HG03108 (cell line): ENCODE results near the gene PSORS1C1.

ENCODE experiments used
- ATAC-seq: cut with Tn5 transposase; IDR thresholded peaks from one replicate; pipeline ENCODE4 v1.9.1; 2021; ENCODE audit warnings: moderate library complexity; ENCODE audit not compliant: unreplicated experiment

Gene PSORS1C1

GRCh38 chr6:31094389-31094881, 20.2 kb upstream of the PSORS1C1 start:
- no peak for ATAC-seq

- ATAC-seq, result no peak
Measured at GRCh38 chr6:31096215-31096614, 18.4 kb upstream of the PSORS1C1 start.

GRCh38 chr6:31096656-31097055, 17.9 kb upstream of the PSORS1C1 start:
- ATAC-seq, result no peak

- no peak for ATAC-seq
Measured at GRCh38 chr6:31098449-31098938, 16.1 kb upstream of the PSORS1C1 start.

- ATAC-seq, result no peak
Measured at GRCh38 chr6:31103136-31103535, 11.5 kb upstream of the PSORS1C1 start.

GRCh38 chr6:31107052-31107451, 7.5 kb upstream of the PSORS1C1 start:
- no peak for ATAC-seq

GRCh38 chr6:31110825-31111582, 3.6 kb upstream of the PSORS1C1 start:
- ATAC-seq, result no peak

GRCh38 chr6:31111712-31112111, 2.9 kb upstream of the PSORS1C1 start:
- no peak for ATAC-seq

GRCh38 chr6:31112478-31112877, 2.1 kb upstream of the PSORS1C1 start, which contains the start of gene C6orf15:
TSS of gene C6orf15 (minus strand) at chr6:31112575. CDS start at chr6:31112555, 20 bp downstream.
- ATAC-seq, result no peak

GRCh38 chr6:31113861-31114540, 599 bp upstream of the PSORS1C1 start:
- no peak for ATAC-seq

- no peak for ATAC-seq
Measured at GRCh38 chr6:31114970-31115849, 610 bp downstream of the PSORS1C1 start.

GRCh38 chr6:31115941-31116560, 1.5 kb downstream of the PSORS1C1 start:
- ATAC-seq, result no peak

- ATAC-seq, result no peak
Measured at GRCh38 chr6:31116661-31117385, 2.2 kb downstream of the PSORS1C1 start.

GRCh38 chr6:31118178-31118577, 3.6 kb downstream of the PSORS1C1 start:
- no peak for ATAC-seq

GRCh38 chr6:31120151-31120915, 5.7 kb downstream of the PSORS1C1 start, which contains the start of gene CDSN:
TSS of gene CDSN (minus strand) at chr6:31120446. CDS start at chr6:31120419, 27 bp downstream.
- ATAC-seq, result no peak

- no peak for ATAC-seq
Measured at GRCh38 chr6:31121131-31121790, 6.7 kb downstream of the PSORS1C1 start.

- ATAC-seq, result no peak
Measured at GRCh38 chr6:31122791-31123706, 8.4 kb downstream of the PSORS1C1 start.
